Measurements from ENCODE around the gene PLEKHG5.

PLEKHG5 gene

DNA sequence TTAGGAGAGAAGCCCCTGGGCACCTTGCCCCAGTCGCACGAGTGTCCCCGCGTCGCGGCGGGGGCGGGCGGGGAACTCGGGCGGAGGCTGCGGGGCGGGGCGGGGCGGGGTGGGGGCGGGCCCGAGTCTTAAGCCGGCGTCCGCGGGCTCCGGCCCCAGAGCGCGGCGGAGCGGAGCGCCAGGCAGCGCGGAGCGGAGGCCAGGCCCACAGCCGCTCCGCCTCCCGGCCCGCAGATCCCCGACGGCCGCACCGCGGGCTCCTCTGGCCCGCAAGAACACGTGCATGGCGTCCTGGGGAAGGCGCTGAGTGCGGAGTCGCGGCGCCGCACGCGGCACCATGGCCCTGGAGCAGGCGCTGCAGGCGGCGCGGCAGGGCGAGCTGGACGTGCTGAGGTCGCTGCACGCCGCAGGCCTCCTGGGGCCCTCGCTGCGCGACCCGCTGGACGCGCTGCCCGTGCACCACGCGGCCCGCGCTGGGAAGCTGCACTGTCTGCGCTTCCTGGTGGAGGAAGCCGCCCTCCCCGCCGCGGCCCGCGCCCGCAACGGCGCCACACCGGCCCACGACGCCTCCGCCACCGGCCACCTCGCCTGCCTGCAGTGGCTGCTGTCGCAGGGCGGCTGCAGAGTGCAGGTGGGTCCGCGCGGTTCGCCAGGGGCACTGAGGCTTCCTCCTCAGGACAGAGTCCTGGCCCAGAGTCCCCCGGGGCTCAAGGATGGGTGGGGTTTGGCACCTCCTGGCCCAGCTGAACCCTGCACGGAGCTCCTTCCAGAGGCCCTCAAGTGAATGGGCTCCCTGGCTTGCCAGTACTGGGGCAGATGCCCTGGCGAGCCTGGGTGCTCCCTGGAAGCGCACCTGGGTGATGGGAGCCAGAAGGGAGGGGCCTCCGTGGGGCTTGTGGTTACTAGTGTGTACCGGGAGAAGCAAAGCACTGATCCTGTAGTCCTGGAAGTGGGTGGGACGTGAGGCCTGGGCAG lies 66.6 kb downstream of the PLEKHG5 start, which contains the start of gene ESPN:
Gene ESPN (plus strand): TSS at position 158 of the 975 bp plus-strand sequence. CDS start 180 bp downstream, at position 338.
- no peak for DNase-seq

- DNase-seq, result no peak
Observed at GRCh38 chr1:6424000-6424565, 67.4 kb downstream of the PLEKHG5 start.

- no peak for DNase-seq
Observed at GRCh38 chr1:6423321-6423999, 68.0 kb downstream of the PLEKHG5 start.

DNA sequence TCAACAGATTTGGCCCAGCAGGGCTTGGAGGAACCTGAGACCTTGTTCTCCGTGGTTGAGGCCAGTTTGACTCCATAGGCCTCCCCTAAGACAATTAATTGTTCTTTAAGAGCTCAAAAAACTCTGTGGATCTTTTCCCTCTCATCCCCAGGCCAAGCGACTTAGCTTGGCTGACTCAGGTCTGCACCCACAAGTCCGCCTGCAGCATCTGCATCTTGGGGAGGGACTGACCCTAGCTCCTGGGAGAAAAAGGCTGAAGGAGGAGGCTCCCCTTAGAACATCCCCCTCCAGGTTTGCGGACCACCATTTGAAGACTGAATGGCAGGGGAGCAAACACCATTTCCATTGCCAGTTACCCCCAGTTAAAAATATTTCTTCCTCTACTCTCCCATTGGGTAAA lies 70.2 kb downstream of the PLEKHG5 start:
- DNase-seq, result no peak

DNA sequence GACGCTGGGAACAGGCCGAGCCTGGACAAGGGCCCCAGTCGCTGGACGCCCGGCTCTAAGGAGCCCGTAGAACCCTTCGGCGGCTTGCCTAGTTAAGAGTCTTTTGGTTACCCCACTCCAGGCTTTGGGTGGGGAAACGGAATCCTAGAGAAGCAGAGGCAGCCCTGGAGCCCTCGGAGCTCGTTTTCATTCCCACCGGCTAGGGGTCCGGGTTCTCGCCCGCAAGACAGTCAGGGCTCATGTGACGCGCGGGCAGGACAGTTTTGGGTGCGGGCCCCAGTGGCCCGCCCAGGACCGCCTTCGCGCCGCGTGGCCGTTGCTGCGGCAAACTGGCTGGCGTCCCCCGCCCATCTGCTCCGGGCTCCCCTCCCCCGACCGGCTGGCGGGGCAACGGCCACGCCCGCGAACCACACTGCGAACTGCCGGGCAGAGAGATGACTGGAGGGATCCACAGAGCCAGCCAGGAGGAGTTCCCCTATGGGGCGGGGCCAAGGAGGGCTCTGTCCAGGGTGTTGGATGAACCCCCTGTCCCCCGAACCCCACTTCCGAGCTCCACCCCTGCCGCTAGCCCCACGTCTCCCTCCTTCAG lies 70.9 kb downstream of the PLEKHG5 start:
- no peak for DNase-seq

DNA sequence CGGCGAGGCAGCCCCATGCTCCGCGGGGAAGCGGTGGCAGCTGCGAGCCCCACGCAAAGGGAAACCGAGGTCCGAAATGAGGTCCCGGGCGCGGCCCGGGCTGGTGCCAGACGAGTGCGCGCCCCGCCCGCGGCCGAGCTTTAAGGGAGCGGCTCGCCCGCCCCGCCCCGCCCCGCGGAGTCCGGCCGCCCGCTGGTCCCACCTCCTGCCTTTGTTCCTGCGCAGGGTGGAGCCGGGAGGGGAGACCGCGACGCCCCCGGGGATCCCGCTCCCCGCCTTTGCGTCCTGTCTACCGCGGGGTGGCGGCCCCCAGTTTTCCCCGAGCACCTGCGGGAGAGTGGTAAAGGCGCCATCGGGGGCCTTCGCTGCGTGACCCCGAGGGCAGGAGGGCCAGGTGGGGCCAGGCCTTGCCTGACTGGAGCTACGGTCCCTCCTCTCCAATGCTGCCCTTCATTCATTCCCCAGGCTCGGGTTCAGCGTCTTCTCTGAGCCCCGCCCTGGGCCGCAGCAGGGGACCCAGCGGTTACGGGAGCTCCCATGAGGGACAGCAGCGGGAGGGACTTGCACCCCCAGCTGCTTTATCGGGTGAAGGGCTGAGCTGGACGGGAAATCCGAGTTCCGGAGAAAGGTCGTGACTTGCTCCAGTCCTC lies 71.5 kb downstream of the PLEKHG5 start, which contains the start of gene HES2:
Gene HES2 (minus strand): TSS at position 116 of the 650 bp plus-strand sequence. CDS start 99 bp downstream, at position 17.
- DNase-seq, result no peak

DNA sequence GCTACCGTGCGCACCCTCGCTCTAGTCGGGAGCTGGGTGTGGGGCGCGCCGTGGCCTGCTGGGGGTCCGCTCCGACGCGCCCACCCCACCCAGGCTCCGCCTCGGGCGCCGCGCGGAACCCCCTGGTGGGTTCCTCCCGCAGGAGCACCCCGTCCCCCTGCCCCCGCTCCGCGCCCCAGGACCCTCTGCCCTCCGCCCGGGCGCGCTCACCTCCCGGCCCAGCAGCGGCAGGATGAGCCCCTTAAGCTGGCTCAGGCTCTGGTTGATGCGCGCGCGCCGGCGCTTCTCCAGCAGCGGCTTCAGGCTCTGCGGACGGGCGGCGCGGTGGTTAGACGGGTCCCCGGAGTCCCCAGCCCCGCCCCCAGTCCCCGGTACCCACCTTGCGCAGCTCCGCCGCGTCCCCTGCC lies 72.1 kb downstream of the PLEKHG5 start:
- DNase-seq, result no peak

- no peak for DNase-seq
Observed at GRCh38 chr1:6418668-6419396, 72.6 kb downstream of the PLEKHG5 start.

GRCh38 chr1:6417961-6418667 lies 73.4 kb downstream of the PLEKHG5 start:
- no peak for DNase-seq
